Testis (tissue), 2 donors: ENCODE data around the gene URB1.

Experiments used
- CTCF ChIP-seq, 3 experiments: fragments of 450-650 bp in 2 of 3; fragments of 200-600 bp in 1 of 3; sonication (generic) in 1 of 3; IDR thresholded peaks; one replicate each; pipeline ENCODE4 v1.5.1; 2016 to 2019; ENCODE audit warnings: antibody characterized with exemption in 3 of 3, mild to moderate bottlenecking in 2 of 3, moderate library complexity in 1 of 3
- POLR2A ChIP-seq: fragments of 450-650 bp; IDR thresholded peaks from one replicate; pipeline ENCODE4 v1.6.1; 2017; ENCODE audit warnings: antibody characterized with exemption, mild to moderate bottlenecking, moderate library complexity

- TF ChIP-seq CTCF (IDR thresholded peaks at IDR 0.05) (no peak), POLR2A (no peak)
Measured at GRCh38 chr21:32386195-32386870, 6.5 kb downstream of the URB1 start.
